ENCODE data around the gene TDRKH.

The TDRKH gene

DNA sequence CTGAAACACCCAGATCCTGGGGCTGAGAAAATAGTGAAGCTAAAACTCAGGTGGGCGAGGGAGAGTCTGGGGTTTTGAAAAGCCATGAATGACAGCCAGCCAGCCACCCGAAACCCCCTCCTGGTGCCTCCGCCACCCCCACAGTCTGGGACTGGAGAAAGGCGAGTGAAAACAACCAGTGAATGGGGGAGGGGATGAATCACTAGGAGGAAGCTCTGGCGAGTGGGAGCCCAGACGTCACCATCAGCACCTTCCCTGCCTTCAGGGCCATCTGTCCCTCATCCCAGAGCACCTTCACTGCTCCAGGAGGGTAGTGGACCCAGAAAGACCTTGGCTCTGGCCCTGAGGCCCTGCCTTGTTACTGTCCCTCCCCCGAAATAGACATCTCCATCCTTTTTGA is 32.1 kb upstream of the TDRKH start:
- no peak for DNase-seq

DNA sequence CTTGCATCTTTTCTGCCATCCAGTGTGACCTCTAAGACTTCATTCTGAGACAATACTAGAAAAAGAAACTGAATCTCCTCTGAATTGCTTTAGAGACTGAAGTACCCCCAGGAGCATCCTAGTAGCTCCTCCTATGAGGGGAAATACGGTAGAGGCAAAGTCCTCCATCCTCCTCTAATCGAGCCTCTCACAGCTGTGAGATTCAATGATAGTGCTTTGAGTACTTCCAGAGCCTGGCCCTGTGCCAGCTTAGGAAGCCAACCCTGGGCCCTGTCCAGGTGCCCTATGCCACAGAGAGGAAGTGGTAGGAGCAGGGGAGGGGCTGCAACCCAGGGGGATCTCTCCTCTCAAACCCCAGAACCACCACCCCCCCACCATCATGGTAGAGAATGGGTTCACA is 30.6 kb upstream of the TDRKH start:
- peak in 1 of 5 donors; percentile 29 for DNase-seq

DNA sequence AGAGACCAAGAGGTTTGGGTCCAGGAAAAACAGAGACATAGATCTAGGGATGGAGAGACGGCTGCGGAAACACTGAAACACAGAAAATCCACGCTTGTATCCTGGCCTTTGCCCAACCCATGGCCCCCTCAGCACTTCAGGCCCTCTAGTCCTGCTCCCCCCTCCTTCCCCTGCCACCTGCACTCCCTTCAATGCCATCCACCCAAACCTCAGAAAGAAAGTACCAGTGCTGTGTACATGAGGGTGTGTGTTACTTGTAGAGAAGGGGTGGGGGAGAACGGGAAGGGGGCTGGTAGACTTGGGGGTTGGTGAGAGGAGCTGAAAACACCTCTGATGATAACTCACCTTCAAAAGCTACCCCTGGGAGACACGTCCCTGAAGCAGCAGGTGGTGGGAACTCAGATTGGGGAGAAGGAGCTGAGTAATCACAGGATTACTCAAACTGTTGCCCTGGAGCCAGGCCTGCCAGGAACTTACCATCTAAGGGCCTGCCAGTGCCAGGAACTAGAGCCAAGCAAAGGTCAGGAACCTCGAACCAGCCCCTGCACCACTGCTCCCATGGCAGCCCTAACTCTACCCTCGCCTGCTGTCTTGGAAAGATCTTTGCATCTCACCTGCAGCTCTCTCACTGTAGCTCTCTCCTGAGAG is 29.8 kb upstream of the TDRKH start:
- peak in 1 of 5 donors; percentile 47 for DNase-seq

DNA sequence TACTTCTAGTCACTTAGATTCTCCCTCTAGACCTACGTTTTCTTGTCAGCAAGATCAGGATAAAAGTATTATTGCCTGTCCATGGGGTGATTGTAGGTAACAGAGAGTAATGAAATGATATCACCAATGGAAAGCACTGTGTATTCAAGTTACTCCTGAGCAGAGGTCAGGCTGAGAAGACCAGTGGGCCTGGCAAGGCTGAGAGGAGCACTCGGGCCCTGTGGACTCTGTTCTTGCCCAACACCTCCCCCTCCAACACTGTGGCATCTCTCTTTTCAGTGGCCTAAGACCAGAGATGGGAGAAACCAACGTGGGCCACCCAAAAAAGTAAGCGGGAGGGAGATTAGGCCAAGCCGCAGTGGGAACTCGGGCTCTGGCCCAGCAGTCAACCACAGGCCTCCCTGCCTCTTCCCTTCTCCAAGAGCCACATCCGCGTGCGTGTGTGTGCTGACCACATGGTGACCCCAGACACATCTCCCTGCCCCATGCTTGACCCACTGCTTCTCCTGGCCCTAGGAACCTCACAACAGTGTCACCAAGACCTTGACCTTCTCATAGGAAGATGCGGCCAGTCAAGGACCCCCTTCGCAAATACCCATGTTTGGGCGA is 29.0 kb upstream of the TDRKH start:
- no peak for DNase-seq

DNA sequence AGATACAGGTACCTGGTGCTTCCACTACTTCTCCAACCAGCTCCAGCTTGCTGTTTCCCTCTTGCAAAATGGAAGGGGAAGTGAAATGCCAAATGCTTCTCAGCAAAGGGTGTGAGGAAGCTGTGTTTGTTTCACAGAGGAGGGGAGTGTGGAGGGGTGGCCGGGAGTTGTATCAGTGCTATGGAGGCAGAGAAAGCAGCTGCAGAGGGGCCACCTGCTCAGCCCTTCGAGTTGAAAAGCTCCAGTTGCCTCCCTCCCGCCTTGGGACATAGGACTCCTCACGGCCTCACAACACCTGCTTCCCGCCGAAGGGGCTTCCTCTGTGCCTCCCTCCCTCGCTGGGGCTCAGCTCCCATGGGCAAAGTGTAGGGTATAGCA is 27.0 kb upstream of the TDRKH start:
- no peak for DNase-seq

DNA sequence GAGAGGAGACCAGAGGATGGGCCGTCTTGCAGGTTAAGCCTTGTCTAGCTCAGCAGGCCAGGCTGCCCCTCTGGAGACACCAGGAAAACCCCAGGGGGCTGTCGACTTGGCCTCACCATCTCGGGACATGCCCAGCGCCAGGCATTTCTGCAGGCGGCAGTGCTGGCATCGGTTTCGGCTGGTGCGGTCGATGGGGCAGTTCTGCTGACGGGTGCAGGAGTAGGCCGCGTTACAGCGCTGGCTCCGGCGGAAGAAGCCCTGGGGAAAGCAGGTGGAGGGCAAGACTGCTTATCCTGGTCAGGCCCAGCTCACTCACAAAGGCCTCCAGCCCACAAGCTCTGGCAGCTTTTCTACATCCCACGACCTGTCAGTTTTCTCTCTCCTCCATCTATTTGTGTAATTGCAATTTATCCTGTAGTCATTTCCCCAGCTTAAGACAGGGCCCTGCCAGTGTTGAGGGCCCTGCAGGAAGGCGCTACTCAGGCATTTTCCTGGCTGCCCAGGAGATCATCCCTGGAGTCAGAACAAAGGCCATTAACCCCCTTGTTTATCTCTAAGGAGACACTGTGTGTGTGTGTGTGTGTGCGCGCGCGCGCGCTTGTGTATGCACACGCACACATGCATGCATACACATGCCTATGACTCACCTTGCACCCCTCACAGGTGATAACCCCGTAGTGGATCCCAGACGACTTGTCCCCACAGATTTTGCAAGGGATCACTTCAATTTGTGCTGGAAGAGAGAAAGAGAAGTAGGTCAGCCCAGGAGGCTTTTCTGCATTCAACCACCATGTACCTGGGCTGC is 26.4 kb upstream of the TDRKH start:
- DNase-seq = no peak

DNA sequence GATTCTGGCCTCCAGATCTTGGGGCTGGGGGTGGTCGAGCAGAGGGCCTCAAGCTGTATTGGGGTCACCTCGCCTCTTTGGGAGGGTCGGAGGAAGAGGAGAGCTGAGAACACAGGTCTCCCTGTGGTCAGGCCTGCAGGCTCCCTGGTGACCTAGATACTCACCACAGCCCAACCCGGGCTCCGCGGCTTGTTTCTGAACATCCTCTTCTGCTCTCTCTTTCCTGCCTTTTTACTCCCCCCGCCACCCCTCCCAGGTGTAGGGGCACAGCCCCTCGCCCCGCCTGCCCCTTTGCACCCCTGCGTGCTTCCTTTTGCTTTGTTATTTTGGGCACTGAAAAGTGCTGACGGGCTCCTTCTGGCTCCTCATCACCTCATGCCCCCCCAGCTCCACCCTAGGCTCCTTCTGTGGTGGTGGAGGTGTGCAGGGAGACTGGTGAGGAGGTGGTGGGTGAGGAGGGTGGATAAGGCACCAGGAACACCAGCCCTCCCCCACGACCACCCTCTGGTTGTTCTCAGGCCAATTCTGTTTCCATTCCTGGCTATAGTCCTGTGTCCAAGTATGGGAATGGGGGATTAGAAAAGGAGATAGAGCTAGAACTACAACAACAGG is 25.5 kb upstream of the TDRKH start:
- DNase-seq = peak in 3 of 5 donors; percentile 29 to 57 (median 30)

DNA sequence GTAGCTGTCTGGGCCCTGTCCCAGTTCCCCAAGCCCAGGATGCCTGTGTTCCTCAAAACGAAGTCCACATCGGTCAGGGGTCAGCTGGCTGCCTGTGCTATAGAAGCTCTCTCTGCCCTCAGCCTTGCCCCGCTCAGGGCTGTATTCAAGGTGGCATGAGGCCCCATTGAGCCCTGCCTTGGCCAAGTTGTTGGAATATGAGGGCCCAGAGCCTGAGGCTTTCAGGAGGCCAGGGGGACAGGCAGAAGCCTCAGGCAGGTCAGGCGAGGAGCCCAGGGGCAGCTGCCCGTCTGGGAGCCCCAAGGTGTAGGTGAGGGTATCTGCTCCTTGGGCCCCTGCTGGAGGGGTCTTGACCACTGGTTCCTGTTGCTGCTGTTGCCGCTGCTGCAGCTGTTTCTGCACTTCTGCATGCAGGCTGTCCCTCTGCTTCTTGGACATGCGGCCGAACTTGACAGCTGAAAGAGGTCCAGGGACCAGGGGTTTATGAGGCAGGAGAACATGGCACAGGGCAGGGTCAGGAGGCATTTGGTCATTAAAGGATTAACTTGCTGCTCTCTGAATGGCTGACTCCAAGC is 24.8 kb upstream of the TDRKH start:
- no peak for DNase-seq

DNA sequence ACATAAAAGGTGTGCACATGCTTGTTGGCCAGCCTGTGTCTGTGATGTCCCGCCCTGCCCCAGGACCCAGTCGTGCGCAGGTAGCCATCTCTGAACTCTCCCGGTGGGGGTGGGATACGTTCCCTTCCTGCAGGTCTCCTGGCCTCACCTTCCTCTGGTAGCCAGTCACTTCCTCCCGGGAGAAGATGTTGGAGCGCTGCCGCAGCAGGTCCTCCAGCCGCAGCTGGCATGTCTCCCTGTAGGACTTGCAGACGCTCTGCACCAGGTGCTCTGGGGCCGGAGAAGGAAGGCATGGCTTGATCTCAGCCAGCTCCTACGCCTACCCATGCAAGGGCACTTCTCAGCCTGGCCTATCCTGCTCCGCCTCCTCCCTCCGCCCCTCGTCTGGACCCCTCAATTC is 24.1 kb upstream of the TDRKH start:
- no peak for DNase-seq

DNA sequence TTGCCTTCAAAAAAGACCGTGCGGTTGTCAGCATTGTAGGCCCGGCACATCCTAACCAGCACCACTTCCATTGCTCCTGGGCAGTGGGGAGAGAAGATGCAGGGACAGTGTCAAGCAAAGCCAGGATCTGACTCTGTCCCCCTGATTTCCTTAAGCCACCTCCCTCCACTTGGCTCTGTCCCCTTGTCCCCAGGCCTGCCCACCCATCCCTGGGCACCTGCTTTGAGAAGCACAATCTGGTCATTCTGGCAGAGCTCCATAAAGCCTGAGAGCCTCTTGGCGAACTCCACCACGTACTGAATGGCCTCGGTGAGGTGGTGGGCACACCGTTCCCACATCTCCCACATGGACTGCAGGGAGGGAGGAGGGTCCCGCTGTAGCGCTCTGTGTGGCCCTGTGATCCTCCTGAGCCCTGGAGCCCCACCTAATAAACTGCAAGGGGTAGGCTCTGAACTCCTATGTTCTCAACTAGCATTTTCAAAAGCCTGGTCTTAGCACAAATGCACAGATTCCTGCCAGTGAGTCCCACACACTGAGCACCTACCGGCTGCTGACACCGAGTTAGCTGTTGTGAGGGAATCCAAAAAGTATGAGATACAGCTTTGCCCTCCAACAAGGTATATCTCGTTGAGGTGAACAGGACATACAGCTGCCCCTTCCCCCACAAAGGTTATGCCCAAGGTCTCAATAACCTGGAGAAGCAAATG is 23.1 kb upstream of the TDRKH start:
- no peak for DNase-seq

DNA sequence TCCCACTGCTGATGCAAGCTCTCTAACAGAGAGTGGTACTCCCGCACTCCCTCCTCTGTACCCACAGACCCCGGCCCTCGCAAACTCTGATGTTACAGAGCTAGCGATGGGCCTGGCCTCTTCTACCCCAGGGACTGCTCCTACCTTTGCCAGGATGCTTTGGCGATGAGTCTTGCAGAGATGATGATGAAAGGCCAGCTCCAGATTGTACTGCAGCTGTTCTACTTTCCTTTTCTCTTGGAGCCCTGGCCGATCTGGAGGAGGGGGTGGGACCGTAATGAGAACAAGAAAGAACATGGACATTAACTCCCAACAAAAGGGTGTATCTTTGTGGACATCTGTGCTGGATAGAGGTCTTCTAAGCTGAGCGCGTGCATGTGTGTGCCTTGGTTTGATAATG is 20.9 kb upstream of the TDRKH start:
- no peak for DNase-seq

DNA sequence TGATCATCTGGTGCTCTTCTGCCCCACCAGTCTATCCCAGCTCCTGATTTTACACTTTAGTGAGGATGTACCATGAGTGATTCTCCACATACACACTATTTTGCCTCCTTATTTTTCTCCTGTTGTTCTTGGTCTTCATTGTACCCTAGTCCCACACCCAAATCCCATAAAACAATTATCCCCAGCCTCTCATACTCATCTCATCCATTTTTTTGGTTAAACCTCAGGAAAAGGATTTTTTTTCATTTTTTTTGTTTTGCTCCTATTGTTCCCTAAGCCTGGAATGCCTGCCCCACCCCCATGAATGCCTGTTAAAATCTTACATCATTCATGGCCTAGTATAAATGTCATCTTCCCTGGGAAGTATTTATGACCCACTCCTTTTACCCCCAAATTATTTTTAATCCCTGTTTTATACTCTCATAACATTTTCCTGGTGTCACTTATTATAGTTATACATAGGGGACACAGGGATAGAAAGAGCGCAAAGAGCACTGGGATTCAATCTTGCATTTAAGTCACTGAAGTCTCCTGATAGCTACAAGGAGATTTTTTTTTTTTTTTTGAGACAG is 19.8 kb upstream of the TDRKH start:
- DNase-seq = no peak

DNA sequence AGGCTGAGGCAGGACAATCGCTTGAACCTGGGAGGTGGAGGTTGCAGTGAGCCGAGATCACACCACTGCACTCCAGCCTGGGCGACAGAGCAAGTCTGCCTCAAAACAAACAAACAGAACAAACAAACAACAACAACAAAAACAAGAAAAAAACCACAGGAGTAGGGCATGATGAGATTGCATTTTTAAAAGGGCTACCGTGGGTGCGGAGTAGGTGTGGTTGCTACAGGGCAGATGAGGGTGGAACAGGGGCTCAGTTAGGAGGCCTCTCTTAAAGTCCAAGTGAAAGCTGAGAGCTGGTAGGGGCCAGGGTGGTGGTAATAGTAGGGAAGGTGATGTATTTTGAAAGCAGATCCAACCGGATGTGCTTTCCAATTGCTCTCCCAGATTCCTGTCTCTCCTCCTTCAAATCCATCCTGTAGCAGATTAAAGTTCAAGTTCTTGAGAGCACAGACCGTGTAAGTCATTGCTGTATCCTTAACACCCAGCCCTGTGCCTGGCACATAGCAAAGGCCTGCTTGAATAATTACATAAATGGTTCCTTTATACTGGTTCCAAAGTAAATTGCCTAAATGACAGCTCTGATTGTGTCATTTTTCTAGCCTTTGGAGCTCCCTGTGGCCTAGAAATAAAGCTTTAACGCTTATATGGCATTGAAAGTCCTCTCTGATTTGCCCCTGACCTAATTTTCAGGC is 19.1 kb upstream of the TDRKH start:
- no peak for DNase-seq

DNA sequence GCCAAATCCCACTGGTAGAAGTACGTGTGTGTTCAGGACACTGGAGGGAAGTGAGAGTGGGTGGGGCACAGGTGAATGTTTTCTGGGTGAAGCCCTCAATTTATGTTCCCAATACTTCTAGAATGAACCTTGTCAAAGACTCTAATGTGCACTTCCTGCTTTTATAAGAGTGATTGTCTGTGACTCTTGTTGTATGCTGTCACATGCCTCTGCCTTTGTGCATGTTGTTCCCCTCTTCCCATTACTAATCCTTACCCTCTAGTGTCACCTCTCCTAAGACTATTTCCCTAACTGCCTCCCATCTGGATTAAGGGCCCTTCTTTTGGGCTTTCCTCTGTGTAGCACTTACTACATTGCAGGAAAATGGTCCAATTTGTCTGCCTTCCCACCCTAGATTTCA is 17.5 kb upstream of the TDRKH start:
- no peak for DNase-seq

DNA sequence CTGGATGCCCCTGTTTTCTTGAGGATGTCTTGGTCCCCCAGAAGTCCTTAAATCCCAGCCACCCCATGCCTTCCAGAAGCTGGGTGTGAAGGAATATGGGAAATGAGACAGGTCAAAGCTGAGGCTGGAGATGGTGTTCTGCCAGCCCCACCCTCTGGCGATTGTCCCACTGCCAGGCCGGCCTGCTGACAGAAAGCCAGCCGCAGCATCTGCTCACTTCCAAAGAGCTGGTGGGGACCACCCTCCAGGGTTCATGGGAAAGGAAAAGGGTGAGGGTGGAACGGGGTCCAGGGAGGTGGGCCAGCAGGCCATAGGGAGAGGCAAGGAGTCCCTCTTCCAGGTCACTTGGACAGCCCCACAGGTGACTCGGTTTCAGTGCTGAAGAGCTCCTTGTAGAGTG is 16.8 kb upstream of the TDRKH start:
- DNase-seq = no peak

DNA sequence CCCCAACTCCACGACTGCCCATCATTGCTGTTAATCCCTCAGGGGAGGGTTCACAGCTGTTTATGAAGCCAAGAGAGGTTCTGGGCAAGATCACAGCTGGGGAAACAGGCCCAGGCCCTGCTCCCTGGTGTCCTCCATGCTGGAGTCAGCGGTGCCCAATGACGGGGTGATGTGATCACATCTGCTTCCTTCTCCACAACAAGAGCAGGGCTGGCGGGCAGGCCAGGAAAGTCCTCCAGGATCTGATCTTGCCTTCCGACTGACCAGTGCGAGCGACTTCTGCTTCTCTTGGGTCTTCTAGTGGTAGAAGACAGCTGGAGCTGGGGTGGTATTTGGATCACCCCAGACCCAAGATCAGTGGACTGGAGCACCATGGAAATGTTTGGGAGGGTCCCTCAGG is 15.9 kb upstream of the TDRKH start:
- DNase-seq = no peak

DNA sequence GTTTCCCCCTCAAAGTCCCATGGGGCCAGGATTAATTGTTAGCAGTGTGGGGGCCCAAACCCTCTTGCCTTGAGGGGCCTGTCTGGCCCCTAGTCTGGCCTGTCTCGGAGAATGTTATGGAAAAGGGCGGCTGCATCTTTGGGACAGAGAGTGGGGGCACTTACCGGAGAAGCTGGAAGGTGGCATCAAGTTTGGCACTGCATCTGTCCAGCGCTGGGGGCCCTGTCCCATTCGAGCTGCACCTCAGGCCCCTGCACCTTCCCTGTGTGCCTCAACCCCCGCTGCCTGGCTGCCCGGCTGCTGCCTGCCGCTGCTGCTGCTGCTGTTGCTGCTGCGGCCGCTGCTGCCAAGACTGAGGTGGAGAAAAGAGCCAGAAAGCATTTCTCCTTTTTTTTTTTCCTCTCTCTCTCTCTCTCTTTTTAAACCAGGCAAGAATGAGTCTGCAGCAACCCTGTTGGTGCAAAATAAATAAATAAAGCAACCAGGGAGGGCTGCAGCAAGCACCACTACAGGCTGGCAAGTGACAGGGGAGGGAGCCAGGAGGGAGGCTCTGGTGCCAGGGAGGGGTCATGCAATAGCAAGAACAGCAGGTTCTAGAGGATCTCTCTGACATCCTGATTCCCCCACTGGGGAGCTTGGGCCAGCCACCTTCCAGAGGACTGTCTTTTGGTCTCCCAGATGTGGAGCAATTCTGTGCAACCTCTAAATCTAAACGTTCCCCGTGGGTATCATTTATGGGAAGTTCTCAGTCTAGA is 14.9 kb upstream of the TDRKH start, which contains the start of gene LINGO4:
Gene LINGO4 (minus strand): TSS at position 354 of the 755 bp plus-strand sequence. CDS start 2,715 bp downstream, outside the sequence.
- no peak for DNase-seq

DNA sequence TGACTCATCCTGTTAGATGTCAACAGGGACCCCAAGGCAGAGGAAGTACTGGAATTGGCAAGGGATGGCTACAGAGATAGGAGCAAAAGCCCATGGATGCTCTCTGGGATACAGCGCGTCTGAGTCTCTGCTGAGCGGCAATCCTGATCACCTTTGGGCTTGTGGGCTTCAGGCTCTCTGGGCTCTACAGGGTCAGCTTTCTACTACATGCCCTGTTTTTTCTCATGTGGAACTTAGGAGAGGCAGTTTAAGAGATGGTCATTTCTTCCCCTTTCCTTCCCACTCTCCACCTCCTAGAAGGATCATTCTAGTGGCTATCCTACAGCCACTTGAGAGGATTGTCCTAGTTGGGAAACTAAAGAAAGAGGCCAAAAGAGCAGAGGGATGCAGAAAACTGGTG is 13.6 kb upstream of the TDRKH start:
- no peak for DNase-seq

DNA sequence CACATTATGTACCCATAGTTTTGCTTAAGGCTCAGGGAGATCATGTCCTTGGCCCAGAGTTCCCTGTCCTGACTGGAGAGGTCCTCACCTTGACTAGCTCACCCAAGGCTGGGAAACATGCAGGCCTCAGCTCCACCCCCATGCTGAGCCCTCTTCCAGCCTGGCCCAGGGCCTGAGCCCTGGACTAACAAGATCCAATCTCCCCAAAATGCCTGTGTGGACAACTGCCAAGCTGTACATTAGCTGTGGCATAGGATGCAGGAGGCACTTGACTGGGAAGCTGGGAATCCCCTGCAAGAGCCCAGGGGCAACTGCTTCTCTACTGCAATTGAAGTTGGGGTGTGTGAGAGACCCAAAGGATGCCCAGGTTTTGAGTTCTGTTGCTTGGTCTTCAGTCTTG is 12.9 kb upstream of the TDRKH start:
- no peak for DNase-seq

DNA sequence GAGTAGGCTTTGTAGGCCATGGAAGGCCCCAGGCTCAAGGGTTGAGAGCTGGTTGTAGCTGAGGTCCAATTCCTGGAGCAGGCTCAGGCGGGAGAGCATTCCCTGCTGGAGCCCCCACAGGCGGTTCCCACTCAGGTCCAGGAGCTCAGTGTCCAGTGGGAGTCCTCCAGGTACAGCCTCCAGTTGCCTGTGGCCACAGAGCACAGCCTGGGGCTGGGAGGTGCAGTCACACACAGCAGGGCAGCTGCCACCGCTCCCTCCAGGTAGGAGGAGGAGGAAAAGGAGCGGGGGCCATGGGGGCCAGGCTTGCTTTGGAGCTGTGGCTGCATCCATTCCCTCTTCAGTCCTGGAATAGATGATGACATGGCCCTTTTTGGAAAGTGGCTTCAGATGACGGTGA is 12.1 kb upstream of the TDRKH start:
- DNase-seq = no peak

DNA sequence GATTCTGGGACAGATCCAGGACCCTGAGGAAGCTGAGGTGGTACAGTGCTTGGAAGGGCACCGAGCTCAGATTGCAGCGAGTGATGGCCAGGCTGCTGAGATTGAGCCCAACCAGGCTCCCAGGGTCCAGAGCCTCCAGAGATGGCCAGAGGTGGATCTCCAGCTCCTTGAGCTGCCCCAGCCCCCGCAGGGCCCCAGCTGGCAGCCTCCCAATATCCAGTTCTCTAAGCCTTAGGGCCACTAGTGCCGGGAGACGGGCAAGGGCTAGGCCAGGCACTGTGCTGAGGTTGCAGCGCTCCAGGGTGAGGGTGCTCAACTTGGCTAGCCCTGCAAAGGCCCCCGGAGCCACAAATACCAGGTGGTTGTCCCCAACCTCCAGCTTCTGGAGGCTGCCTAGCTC is 11.5 kb upstream of the TDRKH start:
- DNase-seq = no peak
